Tongue (tissue), 2 donors: Measurements from ENCODE around the gene TIMM13. TPM values are rescaled to one million over a fixed set of nuclear protein-coding genes. Genes with fewer than 3 reads are reported as not detected.
A peak's percentile ranks its signal among the peaks of the same experiment; 100 is the strongest.
"Not testable (repeated sequence)": the region's sequence is repeated elsewhere in the genome, so short reads cannot be mapped to it uniquely, and the experiment has no call there.

Experiments
- DNase-seq: peaks from one replicate; pipeline ENCODE4 v3.0.0-alpha.2; 2015
- total RNA-seq: library from RNA; depleted of rRNA; stranded (reverse); fragments of >200 nt; gene quantifications from one replicate; pipeline ENCODE4 v1.2.3, GENCODE V29; 2014

Gene TIMM13
- total RNA-seq, 1 donor from 2014 or later: 47.2 TPM

GRCh38 chr19:2413629-2414028 is 13.8 kb downstream of the TIMM13 start:
- no peak for DNase-seq

GRCh38 chr19:2413159-2413558 is 14.2 kb downstream of the TIMM13 start:
- no peak for DNase-seq

GRCh38 chr19:2412449-2412848 is 14.9 kb downstream of the TIMM13 start:
- DNase-seq: no peak

GRCh38 chr19:2411709-2412108 is 15.7 kb downstream of the TIMM13 start:
- DNase-seq: no peak

- no peak for DNase-seq
Observed at GRCh38 chr19:2410023-2410422, 17.4 kb downstream of the TIMM13 start.

GRCh38 chr19:2409352-2409912 is 18.0 kb downstream of the TIMM13 start:
- DNase-seq: no peak

GRCh38 chr19:2408247-2408646 is 19.1 kb downstream of the TIMM13 start:
- no peak for DNase-seq

- no peak for DNase-seq
Observed at GRCh38 chr19:2399582-2399981, 27.8 kb downstream of the TIMM13 start.

GRCh38 chr19:2398735-2399305 is 28.6 kb downstream of the TIMM13 start:
- DNase-seq: no peak

GRCh38 chr19:2397173-2397572 is 30.2 kb downstream of the TIMM13 start:
- DNase-seq: not testable (repeated sequence)

GRCh38 chr19:2395293-2395829 is 32.0 kb downstream of the TIMM13 start:
- not testable (repeated sequence) for DNase-seq

- DNase-seq: no peak
Observed at GRCh38 chr19:2394442-2395292, 32.7 kb downstream of the TIMM13 start.

- no peak for DNase-seq
Observed at GRCh38 chr19:2394054-2394441, 33.3 kb downstream of the TIMM13 start.

- not testable (repeated sequence) for DNase-seq
Observed at GRCh38 chr19:2392899-2393298, 34.5 kb downstream of the TIMM13 start.

GRCh38 chr19:2392366-2392765 is 35.0 kb downstream of the TIMM13 start:
- no peak for DNase-seq

- peak; percentile 77 for DNase-seq
Observed at GRCh38 chr19:2391118-2391725, 36.2 kb downstream of the TIMM13 start.

GRCh38 chr19:2389594-2389993 is 37.8 kb downstream of the TIMM13 start:
- no peak for DNase-seq

- no peak for DNase-seq
Observed at GRCh38 chr19:2387367-2388288, 39.8 kb downstream of the TIMM13 start.

- DNase-seq: peak; percentile 30
Observed at GRCh38 chr19:2385053-2385721, 42.2 kb downstream of the TIMM13 start.

- DNase-seq: no peak
Observed at GRCh38 chr19:2382530-2383222, 44.7 kb downstream of the TIMM13 start.
